Measurements from ENCODE around the gene VAMP2.

The VAMP2 gene

DNA sequence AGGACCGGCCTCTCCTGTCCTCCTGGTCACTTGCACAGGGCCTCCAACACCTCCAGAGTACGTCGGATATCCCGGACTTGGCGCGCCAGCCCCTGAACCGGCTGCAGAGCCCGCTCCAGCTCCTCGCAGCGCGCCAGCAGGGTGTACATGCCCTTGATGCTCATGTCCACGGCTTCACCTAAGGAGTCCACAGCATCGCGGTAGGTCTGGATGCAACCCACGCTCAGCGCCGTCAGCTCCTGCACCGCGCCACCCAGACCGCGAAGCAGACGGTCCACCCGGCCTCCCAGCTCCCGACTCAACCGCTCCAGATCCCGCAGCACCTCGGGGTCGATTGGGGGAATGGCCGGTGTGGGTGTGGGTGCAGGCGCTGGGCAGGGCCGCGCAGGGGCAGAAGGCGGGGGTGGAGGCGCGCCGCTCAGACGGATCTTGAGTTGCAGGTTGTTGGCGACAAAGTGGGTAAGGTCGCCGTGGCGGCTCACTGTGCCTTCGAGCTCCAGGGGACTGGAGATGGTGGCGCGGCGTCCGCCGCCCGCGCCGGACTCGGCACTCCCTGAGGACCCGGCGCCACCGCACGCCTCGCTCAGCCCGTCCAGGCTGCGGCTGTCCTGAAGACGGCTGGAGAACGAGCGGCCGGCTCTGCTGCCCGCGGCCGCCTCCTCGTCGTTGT lies 26.4 kb upstream of the VAMP2 start:
- Histone ChIP-seq H2BK120ac (ENCODE audit: insufficient read depth, low read length, poor library complexity) (no peak overlapping the region), H2BK12ac (ENCODE audit: low read length) (no peak overlapping the region)

DNA sequence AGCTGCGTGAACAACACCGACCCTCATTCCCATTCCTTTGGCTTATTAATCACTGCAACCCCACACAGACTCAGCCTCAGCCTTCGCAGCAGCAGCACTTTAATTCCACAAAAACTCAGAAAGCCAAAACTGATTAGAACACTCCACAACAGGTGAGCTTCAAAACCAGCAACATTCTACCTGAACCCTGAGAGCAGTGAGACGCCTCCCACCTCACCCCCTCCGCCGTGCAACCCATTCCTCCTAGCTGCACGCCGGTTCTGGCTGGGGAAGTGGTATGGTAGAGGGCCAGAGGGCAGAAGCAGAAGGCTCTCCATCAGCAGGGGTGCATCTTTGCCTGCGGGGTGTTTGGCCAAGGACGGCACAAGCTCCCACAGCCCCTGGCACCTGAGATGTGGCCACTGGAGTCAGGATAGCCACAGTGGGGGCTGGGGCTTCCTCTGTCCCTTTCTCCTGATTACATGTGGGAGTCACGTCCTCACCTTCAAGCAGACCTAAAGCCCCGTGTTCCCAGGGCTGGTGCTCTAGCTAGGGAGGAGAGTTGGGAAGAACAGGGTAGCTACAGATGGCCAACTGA lies 25.6 kb upstream of the VAMP2 start:
- Histone ChIP-seq H3K4me2 (ENCODE audit: low read length) (peak overlapping the region; percentile 82), H3K27ac (ENCODE audit: low read depth, low read length) (peak overlapping the region; percentile 24), H3K27me3 (ENCODE audit: insufficient read depth, low read length) (no peaks in the 10 kb centered on the region), H4K8ac (ENCODE audit: low read depth, low read length) (no peak overlapping the region), H3K23ac (ENCODE audit: low read length) (no peak overlapping the region), H3K4me1 (ENCODE audit: control insufficient read depth in 1 of 2, insufficient read depth in 2 of 2, low read length in 2 of 2) (peaks cover 20 to 24% of the 10 kb centered on the region in 2 experiments), H3K4me3 (ENCODE audit: low read depth, low read length) (peak overlapping the region; percentile 21), H3K79me1 (ENCODE audit: low read length) (peaks cover 9% of the 10 kb centered on the region), H3K4ac (ENCODE audit: low read depth, low read length) (no peak overlapping the region), H3K36me3 (ENCODE audit: control insufficient read depth in 1 of 2, insufficient read depth in 2 of 2, low read length in 2 of 2) (no peaks in the 10 kb centered on the region), H3K14ac (ENCODE audit: low read length) (no peak overlapping the region), H2BK5ac (ENCODE audit: low read depth, low read length, poor library complexity) (no peak overlapping the region), H2BK120ac (ENCODE audit: insufficient read depth, low read length, poor library complexity) (no peak overlapping the region), H2AFZ (ENCODE audit: insufficient read depth, low read length, poor library complexity) (no peak overlapping the region), H3K9ac (ENCODE audit: low read length) (no peak overlapping the region), H2BK12ac (ENCODE audit: low read length) (no peak overlapping the region), H2AK5ac (ENCODE audit: low read length) (no peak overlapping the region), H3K9me3 (ENCODE audit: insufficient read depth, low read depth, low read length) (peaks cover 2% of the 10 kb centered on the region), H3K79me2 (ENCODE audit: control insufficient read depth, insufficient read depth, low read length, poor library complexity) (peaks cover 3% of the 10 kb centered on the region), H4K12ac (ENCODE audit: low read depth, low read length) (no peak overlapping the region), H3K18ac (ENCODE audit: low read length) (no peak overlapping the region), H4K91ac (ENCODE audit: low read depth, low read length) (no peak overlapping the region)
- no CpG with 5 or more reads among the region's 12 CpGs for WGBS (ENCODE audit: extremely low coverage, insufficient coverage, insufficient read length)
- no peak for DNase-seq

More for the DNA sequence above, 26.4 kb upstream of the VAMP2 start:
- no CpG with 5 or more reads among the region's 67 CpGs for WGBS (ENCODE audit: extremely low coverage, insufficient coverage, insufficient read length)
- H2BK5ac ChIP-seq (ENCODE audit: low read depth, low read length, poor library complexity) = no peak overlapping the region
- H3K9me3 ChIP-seq (ENCODE audit: insufficient read depth, low read depth, low read length) = no peaks in the 10 kb centered on the region
- peak overlapping the region; percentile 7 for H3K4ac ChIP-seq (ENCODE audit: low read depth, low read length)
- H4K12ac ChIP-seq (ENCODE audit: low read depth, low read length) = no peak overlapping the region
- peak overlapping the region; percentile 82 for H3K4me2 ChIP-seq (ENCODE audit: low read length)
- H3K36me3 ChIP-seq (ENCODE audit: control insufficient read depth in 1 of 2, insufficient read depth in 2 of 2, low read length in 2 of 2) = no peaks in the 10 kb centered on the region
- peak overlapping the region; percentile 56 for H2AFZ ChIP-seq (ENCODE audit: insufficient read depth, low read length, poor library complexity)
- H3K4me3 ChIP-seq (ENCODE audit: low read depth, low read length) = peak overlapping the region; percentile 80
- H4K8ac ChIP-seq (ENCODE audit: low read depth, low read length) = peak overlapping the region; percentile 8
- no peak overlapping the region for H3K23ac ChIP-seq (ENCODE audit: low read length)
- peaks cover 20 to 24% of the 10 kb centered on the region in 2 experiments for H3K4me1 ChIP-seq (ENCODE audit: control insufficient read depth in 1 of 2, insufficient read depth in 2 of 2, low read length in 2 of 2)
- peak overlapping the region; percentile 60 for H3K9ac ChIP-seq (ENCODE audit: low read length)
- peaks cover 9% of the 10 kb centered on the region for H3K79me1 ChIP-seq (ENCODE audit: low read length)
- H3K79me2 ChIP-seq (ENCODE audit: control insufficient read depth, insufficient read depth, low read length, poor library complexity) = peaks cover 3% of the 10 kb centered on the region
- peak in 1 of 2 donors; percentile 34 for DNase-seq
- peak overlapping the region; percentile 79 for H3K14ac ChIP-seq (ENCODE audit: low read length)
- H3K27ac ChIP-seq (ENCODE audit: low read depth, low read length) = no peak overlapping the region
- H2AK5ac ChIP-seq (ENCODE audit: low read length) = no peak overlapping the region
- H3K27me3 ChIP-seq (ENCODE audit: insufficient read depth, low read length) = no peaks in the 10 kb centered on the region
- H4K91ac ChIP-seq (ENCODE audit: low read depth, low read length) = peak overlapping the region; percentile 65
- H3K18ac ChIP-seq (ENCODE audit: low read length) = peak overlapping the region; percentile 81

DNA sequence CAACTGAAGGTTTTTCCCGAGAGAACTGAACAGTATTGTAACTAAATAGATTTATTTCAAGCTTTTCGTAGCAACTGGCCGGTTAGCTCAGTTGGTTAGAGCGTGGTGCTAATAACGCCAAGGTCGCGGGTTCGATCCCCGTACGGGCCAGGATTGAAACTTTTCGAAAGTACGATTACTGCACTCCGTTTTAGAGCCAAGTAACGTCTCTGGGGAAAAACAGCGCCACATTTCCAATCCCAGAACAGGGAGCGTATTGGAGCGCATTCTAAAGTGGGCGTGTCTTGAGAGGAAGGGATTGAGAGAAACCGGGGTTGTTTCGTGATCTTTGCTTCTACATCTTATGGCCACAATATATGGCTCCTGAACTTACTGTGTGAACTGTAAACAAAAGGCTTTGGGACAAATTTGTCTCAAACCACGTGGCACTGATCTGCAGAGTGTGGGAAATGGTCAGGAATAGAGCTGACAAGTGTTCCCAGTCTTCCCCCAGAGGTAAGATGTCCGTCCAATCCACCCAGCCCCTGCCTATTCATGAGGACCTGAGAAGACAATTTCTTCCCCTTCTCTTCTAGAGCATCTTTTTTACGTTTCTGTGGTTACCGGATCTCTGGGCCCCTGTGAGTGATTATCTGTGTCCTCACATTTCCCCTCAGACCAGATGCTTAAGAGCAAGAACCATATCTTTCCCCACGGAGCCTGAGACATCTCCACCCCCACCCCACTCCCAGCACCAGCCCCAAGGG lies 24.9 kb upstream of the VAMP2 start:
- peaks cover 3% of the 10 kb centered on the region for H3K79me2 ChIP-seq (ENCODE audit: control insufficient read depth, insufficient read depth, low read length, poor library complexity)
- H3K23ac ChIP-seq (ENCODE audit: low read length) = no peak overlapping the region
- peaks cover 9% of the 10 kb centered on the region for H3K79me1 ChIP-seq (ENCODE audit: low read length)
- peaks cover 2% of the 10 kb centered on the region for H3K9me3 ChIP-seq (ENCODE audit: insufficient read depth, low read depth, low read length)
- no peak overlapping the region for H2BK5ac ChIP-seq (ENCODE audit: low read depth, low read length, poor library complexity)
- no peak overlapping the region for H2BK120ac ChIP-seq (ENCODE audit: insufficient read depth, low read length, poor library complexity)
- H2AFZ ChIP-seq (ENCODE audit: insufficient read depth, low read length, poor library complexity) = no peak overlapping the region
- H3K36me3 ChIP-seq (ENCODE audit: control insufficient read depth in 1 of 2, insufficient read depth in 2 of 2, low read length in 2 of 2) = no peaks in the 10 kb centered on the region
- peak overlapping the region; percentile 26 for H3K27ac ChIP-seq (ENCODE audit: low read depth, low read length)
- no peak overlapping the region for H2BK12ac ChIP-seq (ENCODE audit: low read length)
- peak; percentile 98 to 100 for DNase-seq
- WGBS (ENCODE audit: extremely low coverage, insufficient coverage, insufficient read length) = no CpG with 5 or more reads among the region's 25 CpGs
- no peak overlapping the region for H4K8ac ChIP-seq (ENCODE audit: low read depth, low read length)
- H3K9ac ChIP-seq (ENCODE audit: low read length) = no peak overlapping the region
- H3K4me1 ChIP-seq (ENCODE audit: control insufficient read depth in 1 of 2, insufficient read depth in 2 of 2, low read length in 2 of 2) = peaks cover 20 to 23% of the 10 kb centered on the region in 2 experiments
- no peak overlapping the region for H3K18ac ChIP-seq (ENCODE audit: low read length)
- no peak overlapping the region for H3K14ac ChIP-seq (ENCODE audit: low read length)
- peak overlapping the region; percentile 71 for H3K4me3 ChIP-seq (ENCODE audit: low read depth, low read length)
- no peak overlapping the region for H4K91ac ChIP-seq (ENCODE audit: low read depth, low read length)
- H3K4ac ChIP-seq (ENCODE audit: low read depth, low read length) = no peak overlapping the region
- peak overlapping the region; percentile 82 for H3K4me2 ChIP-seq (ENCODE audit: low read length)
- H3K27me3 ChIP-seq (ENCODE audit: insufficient read depth, low read length) = no peaks in the 10 kb centered on the region
- no peak overlapping the region for H4K12ac ChIP-seq (ENCODE audit: low read depth, low read length)
- H2AK5ac ChIP-seq (ENCODE audit: low read length) = no peak overlapping the region

DNA sequence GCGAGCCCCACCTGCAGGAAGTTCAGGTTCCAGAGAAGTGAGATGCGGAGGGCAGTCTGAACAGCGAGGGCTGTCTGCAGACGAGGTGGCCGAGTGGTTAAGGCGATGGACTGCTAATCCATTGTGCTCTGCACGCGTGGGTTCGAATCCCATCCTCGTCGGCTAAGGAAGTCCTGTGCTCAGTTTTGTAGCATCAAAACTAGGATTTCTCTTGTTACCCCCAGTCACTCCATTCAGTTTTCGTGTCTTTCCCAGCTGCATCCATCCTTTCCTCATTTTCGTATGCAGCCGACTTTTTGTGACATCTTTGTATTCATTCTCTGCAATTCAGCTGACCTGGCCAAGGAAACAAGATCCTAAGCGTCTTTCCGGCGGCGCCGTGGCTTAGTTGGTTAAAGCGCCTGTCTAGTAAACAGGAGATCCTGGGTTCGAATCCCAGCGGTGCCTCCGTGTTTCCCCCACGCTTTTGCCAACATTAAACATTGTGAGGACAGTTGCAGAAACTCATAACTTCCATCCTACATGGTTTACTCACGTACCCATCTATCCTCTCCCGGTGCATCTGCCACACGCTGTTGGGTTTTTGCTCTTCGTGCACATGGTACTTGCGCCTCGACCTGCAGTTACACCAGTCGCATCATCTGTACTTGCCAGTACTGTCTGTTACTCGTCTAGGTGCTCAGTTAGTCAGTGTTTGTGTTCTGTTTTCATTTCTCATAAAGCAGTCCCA lies 24.2 kb upstream of the VAMP2 start:
- no peak overlapping the region for H4K91ac ChIP-seq (ENCODE audit: low read depth, low read length)
- H3K4me2 ChIP-seq (ENCODE audit: low read length) = peak overlapping the region; percentile 73
- WGBS (ENCODE audit: extremely low coverage, insufficient coverage, insufficient read length) = no CpG with 5 or more reads among the region's 32 CpGs
- H3K4me1 ChIP-seq (ENCODE audit: control insufficient read depth in 1 of 2, insufficient read depth in 2 of 2, low read length in 2 of 2) = peaks cover 15 to 18% of the 10 kb centered on the region in 2 experiments
- H2BK120ac ChIP-seq (ENCODE audit: insufficient read depth, low read length, poor library complexity) = no peak overlapping the region
- no peaks in the 10 kb centered on the region for H3K36me3 ChIP-seq (ENCODE audit: control insufficient read depth in 1 of 2, insufficient read depth in 2 of 2, low read length in 2 of 2)
- H2BK5ac ChIP-seq (ENCODE audit: low read depth, low read length, poor library complexity) = no peak overlapping the region
- H2AK5ac ChIP-seq (ENCODE audit: low read length) = no peak overlapping the region
- no peak overlapping the region for H3K4ac ChIP-seq (ENCODE audit: low read depth, low read length)
- H3K14ac ChIP-seq (ENCODE audit: low read length) = no peak overlapping the region
- H3K79me1 ChIP-seq (ENCODE audit: low read length) = peaks cover 7% of the 10 kb centered on the region
- peak overlapping the region; percentile 81 for H3K4me3 ChIP-seq (ENCODE audit: low read depth, low read length)
- no peak overlapping the region for H3K18ac ChIP-seq (ENCODE audit: low read length)
- H3K27me3 ChIP-seq (ENCODE audit: insufficient read depth, low read length) = no peaks in the 10 kb centered on the region
- no peak overlapping the region for H2BK12ac ChIP-seq (ENCODE audit: low read length)
- H3K23ac ChIP-seq (ENCODE audit: low read length) = no peak overlapping the region
- peaks cover 2% of the 10 kb centered on the region for H3K9me3 ChIP-seq (ENCODE audit: insufficient read depth, low read depth, low read length)
- DNase-seq = peak; percentile 94 to 96
- peak overlapping the region; percentile 64 for H3K9ac ChIP-seq (ENCODE audit: low read length)
- H4K8ac ChIP-seq (ENCODE audit: low read depth, low read length) = no peak overlapping the region
- H4K12ac ChIP-seq (ENCODE audit: low read depth, low read length) = no peak overlapping the region
- H3K27ac ChIP-seq (ENCODE audit: low read depth, low read length) = peak overlapping the region; percentile 26
- peaks cover 3% of the 10 kb centered on the region for H3K79me2 ChIP-seq (ENCODE audit: control insufficient read depth, insufficient read depth, low read length, poor library complexity)
- no peak overlapping the region for H2AFZ ChIP-seq (ENCODE audit: insufficient read depth, low read length, poor library complexity)
